A549 (cell line): ENCODE measurements around the gene TUBD1.

Source experiments
- CBX2 ChIP-seq: fragments of 200-600 bp; sonication (generic); IDR thresholded peaks from 2 replicates; pipeline ENCODE4 v1.6.1; 2016; ENCODE audit warnings: low read depth, mild to moderate bottlenecking, borderline replicate concordance
- EP300 ChIP-seq, 2 experiments: fragments of >200 bp; sonication (Bioruptor Twin); formaldehyde crosslinking; IDR thresholded peaks; 2 replicates in 1 of 2; 3 replicates in 1 of 2; pipeline ENCODE4 v1.6.1; 2016 to 2017
- POLR2A ChIP-seq: IDR thresholded peaks from 2 replicates; pipeline ENCODE4 v1.6.1; 2012; ENCODE audit warnings: mild to moderate bottlenecking, low read length
- SMC3 ChIP-seq: fragments of >200 bp; sonication (Bioruptor Twin); formaldehyde crosslinking; IDR thresholded peaks from 3 replicates; pipeline ENCODE4 v1.6.1; 2018; ENCODE audit warnings: inconsistent platforms
- ZSCAN20 ChIP-seq: fragments of 250-450 bp; sonication (Bioruptor Pico); IDR thresholded peaks from 2 replicates; pipeline ENCODE4 v1.8.0; 2022; ENCODE audit warnings: mild to moderate bottlenecking, moderate library complexity
- TF ChIP-seq, protein P1 (sequence below): fragments of 200-600 bp; sonication (generic); IDR thresholded peaks from 2 replicates; pipeline ENCODE4 v1.6.1; 2016; ENCODE audit warnings: antibody characterized with exemption, mild to moderate bottlenecking, moderate library complexity
- TF ChIP-seq, protein P2 (sequence below): fragments of 250-450 bp; sonication (Bioruptor Pico); IDR thresholded peaks from 2 replicates; pipeline ENCODE4 v1.5.0; 2021; ENCODE audit warnings: mild to moderate bottlenecking, moderate library complexity, borderline replicate concordance
- TF ChIP-seq, protein P3 (sequence below): fragments of >200 bp; sonication (Bioruptor Twin); formaldehyde crosslinking; IDR thresholded peaks from 3 replicates; pipeline ENCODE4 v1.5.1; 2016

DNA sequence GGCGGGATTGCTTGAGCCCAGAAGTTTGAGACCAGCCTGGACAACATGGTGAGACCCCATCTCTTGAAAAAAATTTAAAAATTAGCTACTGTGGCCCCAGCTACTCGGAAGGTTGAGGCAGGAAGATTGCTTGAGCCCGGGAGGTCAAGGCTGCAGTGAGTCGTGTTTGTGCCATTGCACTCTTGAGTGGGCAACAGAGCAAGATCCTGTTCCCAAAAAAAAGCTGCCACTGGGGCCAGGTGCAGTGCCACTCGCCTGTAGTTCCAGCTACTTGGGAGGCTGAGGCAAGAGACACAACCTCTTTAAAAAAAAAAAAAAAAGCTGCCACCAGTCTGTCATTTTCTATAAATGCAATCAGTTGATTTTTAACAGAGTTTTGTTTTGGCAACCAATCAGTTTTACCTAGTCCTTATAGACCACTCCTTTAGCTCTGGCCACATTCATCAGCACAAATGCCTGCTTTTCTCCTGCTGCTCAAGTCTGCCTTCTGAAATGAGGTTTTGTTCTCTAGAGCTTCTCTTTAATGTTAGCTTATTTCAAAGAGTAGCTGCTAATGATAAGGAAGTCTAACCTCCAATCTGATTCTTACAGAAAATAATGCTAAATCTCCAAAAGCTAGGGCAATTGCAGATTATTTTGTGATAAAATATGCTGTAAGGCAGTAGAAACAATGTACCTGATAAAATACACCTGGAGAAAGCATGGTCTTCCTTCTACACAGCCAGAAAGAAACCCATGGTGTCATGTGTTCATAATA, 64.8 kb downstream of the TUBD1 start:
- TF ChIP-seq POLR2A (no peak), ZSCAN20 (CRISPR knock-in tag) (peak; percentile 77; the same call in 1 of the 2 replicates), EP300 (IDR thresholded peaks at IDR 0.05) (no peak), SMC3 (no peak), CBX2 (no peak)
- TF ChIP-seq, protein P1, sequence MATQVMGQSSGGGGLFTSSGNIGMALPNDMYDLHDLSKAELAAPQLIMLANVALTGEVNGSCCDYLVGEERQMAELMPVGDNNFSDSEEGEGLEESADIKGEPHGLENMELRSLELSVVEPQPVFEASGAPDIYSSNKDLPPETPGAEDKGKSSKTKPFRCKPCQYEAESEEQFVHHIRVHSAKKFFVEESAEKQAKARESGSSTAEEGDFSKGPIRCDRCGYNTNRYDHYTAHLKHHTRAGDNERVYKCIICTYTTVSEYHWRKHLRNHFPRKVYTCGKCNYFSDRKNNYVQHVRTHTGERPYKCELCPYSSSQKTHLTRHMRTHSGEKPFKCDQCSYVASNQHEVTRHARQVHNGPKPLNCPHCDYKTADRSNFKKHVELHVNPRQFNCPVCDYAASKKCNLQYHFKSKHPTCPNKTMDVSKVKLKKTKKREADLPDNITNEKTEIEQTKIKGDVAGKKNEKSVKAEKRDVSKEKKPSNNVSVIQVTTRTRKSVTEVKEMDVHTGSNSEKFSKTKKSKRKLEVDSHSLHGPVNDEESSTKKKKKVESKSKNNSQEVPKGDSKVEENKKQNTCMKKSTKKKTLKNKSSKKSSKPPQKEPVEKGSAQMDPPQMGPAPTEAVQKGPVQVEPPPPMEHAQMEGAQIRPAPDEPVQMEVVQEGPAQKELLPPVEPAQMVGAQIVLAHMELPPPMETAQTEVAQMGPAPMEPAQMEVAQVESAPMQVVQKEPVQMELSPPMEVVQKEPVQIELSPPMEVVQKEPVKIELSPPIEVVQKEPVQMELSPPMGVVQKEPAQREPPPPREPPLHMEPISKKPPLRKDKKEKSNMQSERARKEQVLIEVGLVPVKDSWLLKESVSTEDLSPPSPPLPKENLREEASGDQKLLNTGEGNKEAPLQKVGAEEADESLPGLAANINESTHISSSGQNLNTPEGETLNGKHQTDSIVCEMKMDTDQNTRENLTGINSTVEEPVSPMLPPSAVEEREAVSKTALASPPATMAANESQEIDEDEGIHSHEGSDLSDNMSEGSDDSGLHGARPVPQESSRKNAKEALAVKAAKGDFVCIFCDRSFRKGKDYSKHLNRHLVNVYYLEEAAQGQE, result no peak
- TF ChIP-seq, protein P2, sequence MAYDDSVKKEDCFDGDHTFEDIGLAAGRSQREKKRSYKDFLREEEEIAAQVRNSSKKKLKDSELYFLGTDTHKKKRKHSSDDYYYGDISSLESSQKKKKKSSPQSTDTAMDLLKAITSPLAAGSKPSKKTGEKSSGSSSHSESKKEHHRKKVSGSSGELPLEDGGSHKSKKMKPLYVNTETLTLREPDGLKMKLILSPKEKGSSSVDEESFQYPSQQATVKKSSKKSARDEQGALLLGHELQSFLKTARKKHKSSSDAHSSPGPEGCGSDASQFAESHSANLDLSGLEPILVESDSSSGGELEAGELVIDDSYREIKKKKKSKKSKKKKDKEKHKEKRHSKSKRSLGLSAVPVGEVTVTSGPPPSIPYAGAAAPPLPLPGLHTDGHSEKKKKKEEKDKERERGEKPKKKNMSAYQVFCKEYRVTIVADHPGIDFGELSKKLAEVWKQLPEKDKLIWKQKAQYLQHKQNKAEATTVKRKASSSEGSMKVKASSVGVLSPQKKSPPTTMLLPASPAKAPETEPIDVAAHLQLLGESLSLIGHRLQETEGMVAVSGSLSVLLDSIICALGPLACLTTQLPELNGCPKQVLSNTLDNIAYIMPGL (CRISPR knock-in tag), result no peak
- TF ChIP-seq, protein P3, sequence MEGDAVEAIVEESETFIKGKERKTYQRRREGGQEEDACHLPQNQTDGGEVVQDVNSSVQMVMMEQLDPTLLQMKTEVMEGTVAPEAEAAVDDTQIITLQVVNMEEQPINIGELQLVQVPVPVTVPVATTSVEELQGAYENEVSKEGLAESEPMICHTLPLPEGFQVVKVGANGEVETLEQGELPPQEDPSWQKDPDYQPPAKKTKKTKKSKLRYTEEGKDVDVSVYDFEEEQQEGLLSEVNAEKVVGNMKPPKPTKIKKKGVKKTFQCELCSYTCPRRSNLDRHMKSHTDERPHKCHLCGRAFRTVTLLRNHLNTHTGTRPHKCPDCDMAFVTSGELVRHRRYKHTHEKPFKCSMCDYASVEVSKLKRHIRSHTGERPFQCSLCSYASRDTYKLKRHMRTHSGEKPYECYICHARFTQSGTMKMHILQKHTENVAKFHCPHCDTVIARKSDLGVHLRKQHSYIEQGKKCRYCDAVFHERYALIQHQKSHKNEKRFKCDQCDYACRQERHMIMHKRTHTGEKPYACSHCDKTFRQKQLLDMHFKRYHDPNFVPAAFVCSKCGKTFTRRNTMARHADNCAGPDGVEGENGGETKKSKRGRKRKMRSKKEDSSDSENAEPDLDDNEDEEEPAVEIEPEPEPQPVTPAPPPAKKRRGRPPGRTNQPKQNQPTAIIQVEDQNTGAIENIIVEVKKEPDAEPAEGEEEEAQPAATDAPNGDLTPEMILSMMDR, result no peak; the same call in 2 of the 3 replicates
